ENCODE results near the gene UTP11.

UTP11 gene

DNA sequence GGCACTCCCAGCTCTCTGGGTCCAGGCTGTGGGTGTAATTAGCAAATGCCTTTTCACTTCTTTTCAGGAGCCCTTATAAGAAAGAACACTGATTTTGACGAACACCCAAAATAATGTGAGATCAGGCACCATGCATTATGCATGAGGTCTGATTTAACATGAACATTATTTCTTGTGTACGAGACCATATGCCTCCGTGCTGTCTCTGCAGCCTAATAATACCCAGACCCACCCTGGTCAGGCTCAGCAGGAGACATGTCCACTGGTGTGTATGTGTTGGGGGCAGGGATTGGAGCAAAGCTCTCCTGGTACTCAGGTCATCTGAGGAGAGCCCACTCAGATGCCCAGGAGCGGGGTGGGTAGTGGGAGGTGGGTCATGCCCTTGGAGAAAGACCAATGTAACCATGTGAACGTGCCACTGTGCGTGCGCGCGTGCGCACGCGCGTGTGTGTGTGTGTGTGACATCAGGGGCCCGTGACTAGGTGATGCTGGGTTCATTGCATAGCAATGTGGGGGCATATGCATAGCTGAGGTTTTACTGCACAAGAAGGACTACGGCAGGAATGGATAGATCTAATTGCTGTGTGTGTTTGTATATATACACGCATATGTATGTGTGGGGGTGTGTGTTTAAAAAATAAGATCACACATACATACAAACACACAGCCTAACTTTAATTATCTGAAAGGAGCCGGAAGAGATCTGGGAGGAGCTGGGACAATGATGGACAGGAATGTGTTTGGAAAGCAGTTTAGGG is 27.0 kb downstream of the UTP11 start:
- no peak overlapping the region for H3K27ac ChIP-seq
- TF ChIP-seq ZFX (IDR thresholded peaks at IDR 0.05), result no peak
- TF ChIP-seq, protein P1, sequence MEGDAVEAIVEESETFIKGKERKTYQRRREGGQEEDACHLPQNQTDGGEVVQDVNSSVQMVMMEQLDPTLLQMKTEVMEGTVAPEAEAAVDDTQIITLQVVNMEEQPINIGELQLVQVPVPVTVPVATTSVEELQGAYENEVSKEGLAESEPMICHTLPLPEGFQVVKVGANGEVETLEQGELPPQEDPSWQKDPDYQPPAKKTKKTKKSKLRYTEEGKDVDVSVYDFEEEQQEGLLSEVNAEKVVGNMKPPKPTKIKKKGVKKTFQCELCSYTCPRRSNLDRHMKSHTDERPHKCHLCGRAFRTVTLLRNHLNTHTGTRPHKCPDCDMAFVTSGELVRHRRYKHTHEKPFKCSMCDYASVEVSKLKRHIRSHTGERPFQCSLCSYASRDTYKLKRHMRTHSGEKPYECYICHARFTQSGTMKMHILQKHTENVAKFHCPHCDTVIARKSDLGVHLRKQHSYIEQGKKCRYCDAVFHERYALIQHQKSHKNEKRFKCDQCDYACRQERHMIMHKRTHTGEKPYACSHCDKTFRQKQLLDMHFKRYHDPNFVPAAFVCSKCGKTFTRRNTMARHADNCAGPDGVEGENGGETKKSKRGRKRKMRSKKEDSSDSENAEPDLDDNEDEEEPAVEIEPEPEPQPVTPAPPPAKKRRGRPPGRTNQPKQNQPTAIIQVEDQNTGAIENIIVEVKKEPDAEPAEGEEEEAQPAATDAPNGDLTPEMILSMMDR (conservative IDR thresholded peaks at IDR 0.05), result no peak

DNA sequence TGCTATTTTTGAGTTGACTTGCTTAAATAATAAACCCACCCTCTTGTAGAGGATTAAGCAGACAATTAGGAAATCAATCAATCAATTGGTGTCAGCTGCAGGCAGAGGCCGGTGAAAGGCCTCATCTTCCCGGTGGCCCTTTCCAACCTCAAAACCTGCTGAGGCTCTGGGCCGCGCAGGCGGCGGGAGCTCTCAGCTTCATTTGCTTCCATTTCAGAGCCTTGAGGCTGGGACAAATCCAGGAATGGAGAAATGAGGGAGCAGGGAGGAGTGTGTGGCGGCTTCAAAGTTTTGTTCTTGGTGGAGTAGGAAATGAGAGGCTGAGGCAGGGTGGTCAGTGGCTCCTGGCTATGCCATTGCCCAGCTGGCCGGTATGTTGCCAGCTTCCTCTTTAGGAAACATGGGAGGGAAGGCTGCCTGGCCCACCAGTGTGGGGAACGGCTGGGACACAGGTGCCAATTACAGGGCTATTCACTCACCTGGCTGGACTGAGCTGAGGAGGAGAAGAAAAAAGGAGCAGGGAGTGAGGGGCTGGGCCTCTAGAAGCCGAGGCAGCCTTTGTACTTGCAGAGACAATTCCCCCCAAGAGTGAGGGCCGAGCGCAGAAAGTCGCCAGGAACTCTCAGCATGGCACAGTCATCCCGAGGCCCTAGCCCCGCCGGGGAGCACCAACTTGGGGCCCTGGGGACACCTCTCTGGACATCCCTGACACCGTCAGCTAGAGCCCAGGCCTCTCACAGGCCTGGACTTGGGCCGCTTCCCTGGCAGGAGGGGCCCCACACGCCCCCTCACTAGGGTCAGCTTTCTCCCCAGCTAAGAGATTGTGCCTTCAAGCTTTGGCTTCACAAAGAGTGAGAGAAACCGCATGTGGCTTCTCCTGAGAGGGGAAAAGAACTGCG is 29.7 kb downstream of the UTP11 start:
- H3K27ac ChIP-seq, result no peak overlapping the region
- no peak for TF ChIP-seq ZFX (IDR thresholded peaks at IDR 0.05)
- TF ChIP-seq, protein P1 (conservative IDR thresholded peaks at IDR 0.05), result no peak

DNA sequence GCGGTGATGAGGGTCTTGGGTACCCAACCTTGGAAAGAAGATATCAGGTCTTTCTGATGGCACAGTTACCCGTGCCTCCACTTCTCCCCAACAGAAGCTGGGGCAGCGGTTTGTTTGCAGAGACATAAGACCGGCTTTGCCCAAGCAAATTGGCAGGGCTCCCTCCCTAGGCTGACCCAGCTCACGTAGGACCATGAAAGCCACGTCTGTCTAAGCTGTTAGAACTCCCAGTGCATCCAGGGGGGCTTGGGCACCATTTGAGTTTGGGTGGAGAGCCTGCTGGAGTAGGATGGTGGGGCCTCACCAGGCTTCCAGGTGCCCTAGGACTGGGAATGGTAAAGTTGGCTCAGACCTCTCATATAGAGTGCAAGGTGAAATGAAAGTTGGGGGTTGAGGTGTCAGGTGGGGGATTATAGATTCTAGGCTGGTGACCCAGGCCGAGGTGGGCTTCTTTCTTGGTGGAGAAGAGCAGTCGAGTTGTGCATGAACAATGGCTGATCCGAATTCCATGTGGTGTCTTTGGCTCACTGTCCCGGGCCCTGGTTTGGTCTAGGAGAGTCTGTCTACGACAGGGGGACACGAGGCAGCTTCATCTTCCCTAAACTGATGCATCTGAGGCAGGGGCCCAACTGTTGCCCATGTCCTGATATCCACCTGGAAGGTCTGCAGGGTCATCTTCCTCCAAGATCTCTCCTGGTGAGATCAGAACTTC is 30.7 kb downstream of the UTP11 start:
- H3K27ac ChIP-seq, result no peak overlapping the region
- TF ChIP-seq, protein P1 (conservative IDR thresholded peaks at IDR 0.05), result no peak
- no peak for TF ChIP-seq ZFX (IDR thresholded peaks at IDR 0.05)

DNA sequence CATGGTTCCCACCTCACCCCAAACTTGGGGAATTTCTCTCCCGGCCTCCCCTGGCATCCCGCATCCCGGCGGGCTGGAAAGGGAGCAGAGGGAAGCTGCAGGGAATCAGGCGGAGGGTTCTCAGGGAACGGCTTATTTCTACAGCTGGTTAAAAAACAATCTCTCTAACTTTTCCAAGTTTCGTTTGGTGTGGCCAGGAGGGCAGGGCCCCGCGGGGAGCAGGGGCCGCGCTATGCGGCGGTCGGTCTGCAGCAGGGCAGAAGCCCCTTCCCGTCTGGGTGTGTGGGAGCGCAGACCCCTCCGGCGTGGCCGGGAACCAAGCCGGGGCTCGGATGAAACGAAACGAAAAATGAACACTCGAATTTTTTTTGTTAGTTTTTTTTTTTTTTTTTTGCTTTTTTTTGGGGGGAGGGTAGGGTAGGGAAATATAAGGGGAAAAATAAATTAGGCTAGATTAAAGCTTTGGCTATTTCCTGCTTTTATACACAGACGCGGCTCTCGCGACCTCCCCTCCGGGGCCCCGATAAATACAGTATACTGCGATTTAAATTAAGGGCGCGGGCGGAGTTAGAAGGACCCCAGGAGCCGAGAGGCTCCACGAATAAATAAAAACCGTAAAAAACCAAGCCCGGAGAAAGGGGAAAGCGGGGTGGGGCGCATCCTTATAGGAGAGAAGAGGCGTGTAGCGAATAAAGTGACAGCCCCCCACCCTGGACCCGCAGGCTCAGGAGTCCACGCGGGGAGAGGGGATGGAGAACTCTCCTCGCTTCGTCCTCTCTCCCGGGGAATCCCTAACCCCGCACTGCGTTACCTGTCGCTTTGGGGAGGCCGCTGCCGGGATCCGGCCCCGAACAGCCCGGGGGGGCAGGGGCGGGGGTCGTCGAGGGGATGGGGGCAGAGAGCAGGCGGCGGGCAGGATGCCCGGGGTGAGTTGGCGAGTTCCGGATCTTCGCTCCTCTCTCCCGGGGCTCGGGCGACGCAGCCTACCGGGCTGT is 32.0 kb downstream of the UTP11 start:
- TF ChIP-seq, protein P1 (conservative IDR thresholded peaks at IDR 0.05), result no peak
- no peak for TF ChIP-seq ZFX (IDR thresholded peaks at IDR 0.05)
- H3K27ac ChIP-seq, result no peak overlapping the region

- TF ChIP-seq, protein P1 (conservative IDR thresholded peaks at IDR 0.05), result no peak
- no peak for TF ChIP-seq ZFX (IDR thresholded peaks at IDR 0.05)
- H3K27ac ChIP-seq, result no peak overlapping the region
These were observed 33.1 kb downstream of the UTP11 start for GRCh38 chr1:38045401-38046332.
